ENCODE data around the gene OR51E2.

GRCh38 chr11:4677948-4678347 lies 19.7 kb downstream of the OR51E2 start:
- TF ChIP-seq, protein P1, sequence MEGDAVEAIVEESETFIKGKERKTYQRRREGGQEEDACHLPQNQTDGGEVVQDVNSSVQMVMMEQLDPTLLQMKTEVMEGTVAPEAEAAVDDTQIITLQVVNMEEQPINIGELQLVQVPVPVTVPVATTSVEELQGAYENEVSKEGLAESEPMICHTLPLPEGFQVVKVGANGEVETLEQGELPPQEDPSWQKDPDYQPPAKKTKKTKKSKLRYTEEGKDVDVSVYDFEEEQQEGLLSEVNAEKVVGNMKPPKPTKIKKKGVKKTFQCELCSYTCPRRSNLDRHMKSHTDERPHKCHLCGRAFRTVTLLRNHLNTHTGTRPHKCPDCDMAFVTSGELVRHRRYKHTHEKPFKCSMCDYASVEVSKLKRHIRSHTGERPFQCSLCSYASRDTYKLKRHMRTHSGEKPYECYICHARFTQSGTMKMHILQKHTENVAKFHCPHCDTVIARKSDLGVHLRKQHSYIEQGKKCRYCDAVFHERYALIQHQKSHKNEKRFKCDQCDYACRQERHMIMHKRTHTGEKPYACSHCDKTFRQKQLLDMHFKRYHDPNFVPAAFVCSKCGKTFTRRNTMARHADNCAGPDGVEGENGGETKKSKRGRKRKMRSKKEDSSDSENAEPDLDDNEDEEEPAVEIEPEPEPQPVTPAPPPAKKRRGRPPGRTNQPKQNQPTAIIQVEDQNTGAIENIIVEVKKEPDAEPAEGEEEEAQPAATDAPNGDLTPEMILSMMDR (IDR thresholded peaks at IDR 0.05) = no peak
- no peak for TF ChIP-seq POLR2A (IDR thresholded peaks at IDR 0.05)
